SK-N-SH (cell line): ENCODE measurements around the gene C2CD4D. TPM values are rescaled to one million over a fixed set of nuclear protein-coding genes. Genes with fewer than 3 reads are reported as not detected.

ENCODE experiments used
- CTCF ChIA-PET: fragments of 300-600, 350-600 bp; formaldehyde crosslinking; extraction: SDS; loops from one replicate; lab custom pipeline; 2021; lab: Yijun Ruan, JAX
- POLR2A ChIA-PET: fragments of 350-600 bp; sonication (Branson Sonifier 250); formaldehyde crosslinking; extraction: SDS; loops from one replicate; lab custom pipeline; 2020; ENCODE audit warnings: antibody characterized with exemption, inconsistent platforms; lab: Yijun Ruan, JAX
- DNase-seq: peaks from one replicate; pipeline ENCODE4 v3.0.0; 2012
- H2AFZ ChIP-seq: fragments of 200-600 bp; sonication (generic); 2 replicates; pipeline ENCODE4 v1.8.1; 2016; ENCODE audit warnings: antibody characterized with exemption, mild to moderate bottlenecking, low read depth
- H3F3A ChIP-seq: fragments of 200-600 bp; sonication (generic); replicated peaks from 2 replicates; pipeline ENCODE3; 2016; ENCODE audit warnings: antibody characterized with exemption, mild to moderate bottlenecking; ENCODE audit not compliant: insufficient read depth
- H3K27ac ChIP-seq, 2 experiments: fragments of 200-500 bp in 1 of 2; fragments of 200-600 bp in 1 of 2; sonication (Bioruptor generic) in 1 of 2; sonication (generic), shearing (Covaris generic) in 1 of 2; 2 replicates each; pipeline versions ENCODE4 v1.5.1 to v1.6.1; 2014 to 2016; ENCODE audit warnings: low read depth in 2 of 2, inconsistent platforms in 1 of 2, low read length in 1 of 2, mild to moderate bottlenecking in 1 of 2, mixed read lengths in 1 of 2
- H3K27me3 ChIP-seq: fragments of 200-600 bp; sonication (generic), shearing (Covaris generic); 2 replicates; pipeline ENCODE4 v1.6.1; 2016; ENCODE audit warnings: mixed run types; ENCODE audit not compliant: insufficient read depth
- H3K36me3 ChIP-seq, 2 experiments: fragments of 200-500 bp in 1 of 2; fragments of 200-600 bp in 1 of 2; sonication (Bioruptor generic) in 1 of 2; sonication (generic) in 1 of 2; replicated peaks in 1 of 2; 2 replicates each; pipeline versions ENCODE3 to v1.5.1; 2014 to 2016; ENCODE audit warnings: low read length in 1 of 2, mild to moderate bottlenecking in 1 of 2; ENCODE audit not compliant: insufficient read depth in 2 of 2, control insufficient read depth in 1 of 2
- H3K4me1 ChIP-seq, 2 experiments: fragments of 200-500 bp in 1 of 2; fragments of 200-600 bp in 1 of 2; sonication (Bioruptor generic) in 1 of 2; sonication (generic), shearing (Covaris generic) in 1 of 2; 2 replicates each; pipeline versions ENCODE4 v1.5.1 to v1.6.1; 2014 to 2016; ENCODE audit warnings: low read depth in 1 of 2, low read length in 1 of 2, mixed run types in 1 of 2; ENCODE audit not compliant: insufficient read depth in 2 of 2, control insufficient read depth in 1 of 2
- H3K4me2 ChIP-seq: fragments of 200-600 bp; sonication (generic), shearing (Covaris generic); 2 replicates; pipeline ENCODE4 v1.6.1; 2017; ENCODE audit warnings: mixed run types
- H3K4me3 ChIP-seq, 2 experiments: fragments of 200-500 bp in 1 of 2; fragments of 200-600 bp in 1 of 2; sonication (Bioruptor generic) in 1 of 2; sonication (generic), shearing (Covaris generic) in 1 of 2; 2 replicates each; pipeline versions ENCODE4 v1.5.1 to v1.8.1; 2014 to 2016; ENCODE audit warnings: low read depth in 2 of 2, inconsistent platforms in 1 of 2, low read length in 1 of 2, mild to moderate bottlenecking in 1 of 2, mixed read lengths in 1 of 2, moderate library complexity in 1 of 2
- H3K79me2 ChIP-seq: fragments of 200-600 bp; sonication (generic); 2 replicates; pipeline ENCODE4 v1.8.1; 2017; ENCODE audit warnings: mild to moderate bottlenecking; ENCODE audit not compliant: insufficient read depth
- H3K9ac ChIP-seq: fragments of 200-600 bp; sonication (generic); 2 replicates; pipeline ENCODE4 v1.6.1; 2017; ENCODE audit warnings: mixed run types
- H3K9me2 ChIP-seq: fragments of 200-600 bp; sonication (generic); 2 replicates; pipeline ENCODE4 v1.6.1; 2017; ENCODE audit warnings: mixed run types
- H3K9me3 ChIP-seq: fragments of 200-600 bp; sonication (generic); 2 replicates; pipeline ENCODE4 v1.6.1; 2017; ENCODE audit warnings: mixed run types, mild to moderate bottlenecking, moderate library complexity
- H4K20me1 ChIP-seq: fragments of 200-600 bp; sonication (generic); 2 replicates; pipeline ENCODE4 v1.6.1; 2017; ENCODE audit warnings: mild to moderate bottlenecking, mixed run types; ENCODE audit not compliant: insufficient read depth
- CHD2 ChIP-seq: fragments of 150-350 bp; IDR thresholded peaks from 2 replicates; pipeline ENCODE4 v1.6.1; 2018; ENCODE audit warnings: low read length; ENCODE audit not compliant: partially characterized antibody
- CTCF ChIP-seq: fragments of 200-600 bp; sonication (generic); IDR thresholded peaks from 2 replicates; pipeline ENCODE4 v1.6.1; 2017; ENCODE audit warnings: antibody characterized with exemption, mild to moderate bottlenecking, moderate library complexity
- ELF1 ChIP-seq: IDR thresholded peaks from 2 replicates; pipeline ENCODE4 v1.4.0; 2012
- EP300 ChIP-seq, 2 experiments: IDR thresholded peaks; 2 replicates each; pipeline versions ENCODE4 v1.4.0 to v1.6.1; 2012; ENCODE audit warnings: borderline replicate concordance in 1 of 2, low read depth in 1 of 2, low read length in 1 of 2
- FOSL2 ChIP-seq: IDR thresholded peaks from 2 replicates; pipeline ENCODE4 v1.4.0; 2012; ENCODE audit warnings: low read depth, mild to moderate bottlenecking, moderate library complexity, borderline replicate concordance
- IRF3 ChIP-seq: fragments of 150-350 bp; IDR thresholded peaks from 2 replicates; pipeline ENCODE4 v1.6.1; 2016; ENCODE audit warnings: mild to moderate bottlenecking, low read depth, low read length
- MAX ChIP-seq: IDR thresholded peaks from 2 replicates; pipeline ENCODE4 v1.4.0; 2012; ENCODE audit warnings: low read depth
- MXI1 ChIP-seq: IDR thresholded peaks from 2 replicates; pipeline ENCODE4 v1.6.1; 2012; ENCODE audit warnings: mild to moderate bottlenecking, low read depth, low read length, improper control_type of control experiment
- NFIC ChIP-seq: IDR thresholded peaks from 2 replicates; pipeline ENCODE4 v1.4.0; 2012; ENCODE audit warnings: borderline replicate concordance
- RAD21 ChIP-seq: IDR thresholded peaks from 2 replicates; pipeline ENCODE4 v1.6.1; 2012; ENCODE audit warnings: mild to moderate bottlenecking, low read length
- REST ChIP-seq: IDR thresholded peaks from 2 replicates; pipeline ENCODE4 v1.6.1; 2012; ENCODE audit warnings: mild to moderate bottlenecking, low read depth, low read length, moderate library complexity
- RXRA ChIP-seq: IDR thresholded peaks from 2 replicates; pipeline ENCODE4 v1.4.0; 2012; ENCODE audit warnings: low read depth, mild to moderate bottlenecking, borderline replicate concordance
- SMC3 ChIP-seq: IDR thresholded peaks from 2 replicates; pipeline ENCODE4 v1.6.1; 2012; ENCODE audit warnings: low read depth, low read length, improper control_type of control experiment
- TEAD4 ChIP-seq: IDR thresholded peaks from 2 replicates; pipeline ENCODE4 v1.4.0; 2012; ENCODE audit warnings: mild to moderate bottlenecking, borderline replicate concordance; ENCODE audit not compliant: insufficient read depth
- YY1 ChIP-seq: IDR thresholded peaks from 2 replicates; pipeline ENCODE4 v1.4.0; 2012; ENCODE audit warnings: low read depth, mild to moderate bottlenecking
- WGBS: methylation state at CpG from one replicate; pipeline ENCODE4 v1.1.6; 2017; ENCODE audit warnings: low lambda C conversion rate; 5-methylcytosine and 5-hydroxymethylcytosine counted together
- polyA plus RNA-seq, 3 experiments: library from polyadenylated mRNA; depleted of rRNA; stranded (reverse); fragments of >200 nt; gene quantifications; 2 replicates each; pipeline ENCODE4 v1.2.3, GENCODE V29; 2012

The C2CD4D gene
- polyA plus RNA-seq, 1 of the 3 experiments (the other 2 are of a cell fraction) = not detected

GRCh38 chr1:151825751-151826660 is 13.6 kb downstream of the C2CD4D start:
- H3F3A ChIP-seq = no peaks in the 10 kb centered on the region
- DNase-seq = no peak
- peaks cover 0 to 58% of the 10 kb centered on the region in 2 experiments; a peak in 1 of 4 replicates for H3K4me1 ChIP-seq
- no peak overlapping the region for H3K4me2 ChIP-seq
- no peak overlapping the region for H3K9ac ChIP-seq
- H3K27ac ChIP-seq = no peak overlapping the region
- no peak for TF ChIP-seq RAD21
- TF ChIP-seq REST = no peak
- no peak for TF ChIP-seq NFIC
- no peak for TF ChIP-seq MXI1
- H3K36me3 ChIP-seq = no peaks in the 10 kb centered on the region
- 74% methylated on average over 16 of the region's 21 CpGs for WGBS
- H3K27me3 ChIP-seq = no peaks in the 10 kb centered on the region; the same call in 1 of the 2 replicates
- H3K4me3 ChIP-seq = no peak overlapping the region
- ChIA-PET CTCF (interaction anchor here (7.8 kb wide), 1 partner anchor 10 kb away, joined by 46 read pairs; no protein-coding TSS in a partner anchor), POLR2A (interaction anchor here (1.1 kb wide), 1 partner anchor 37 kb away, joined by 3 read pairs; no protein-coding TSS in a partner anchor)
- H3K9me2 ChIP-seq = no peaks in the 10 kb centered on the region
- H4K20me1 ChIP-seq = no peaks in the 10 kb centered on the region
- H3K79me2 ChIP-seq = no peaks in the 10 kb centered on the region
- no peak overlapping the region for H2AFZ ChIP-seq
- H3K9me3 ChIP-seq = no peaks in the 10 kb centered on the region

GRCh38 chr1:151825204-151825603 is 14.4 kb downstream of the C2CD4D start:
- TF ChIP-seq CTCF (no peak), RXRA (no peak), RAD21 (no peak), MAX (no peak), ELF1 (no peak), IRF3 (no peak), CHD2 (no peak), SMC3 (no peak), EP300 (IDR thresholded peaks at IDR 0.05; ENCODE audit: borderline replicate concordance in 1 of 2, low read depth in 1 of 2, low read length in 1 of 2) (no peak), YY1 (no peak), TEAD4 (no peak), FOSL2 (no peak)
- 69% methylated on average over 7 of the region's 9 CpGs for WGBS
- Histone ChIP-seq H3K9me3 (no peaks in the 10 kb centered on the region), H4K20me1 (no peaks in the 10 kb centered on the region), H3K9ac (no peak overlapping the region), H3K4me2 (no peak overlapping the region), H3K79me2 (no peaks in the 10 kb centered on the region), H3K36me3 (no peaks in the 10 kb centered on the region), H3K27me3 (no peaks in the 10 kb centered on the region; the same call in 1 of the 2 replicates), H3K4me1 (peaks cover 0 to 61% of the 10 kb centered on the region in 2 experiments; a peak in 2 of 4 replicates), H3K27ac (no peak overlapping the region), H3K9me2 (no peaks in the 10 kb centered on the region), H2AFZ (no peak overlapping the region), H3F3A (no peaks in the 10 kb centered on the region), H3K4me3 (no peak overlapping the region)
- CTCF ChIA-PET = interaction anchor here (2.0 to 7.8 kb wide), 2 partner anchors 11 to 91 kb away, joined by 8 to 46 read pairs; no protein-coding TSS in a partner anchor
- no peak for DNase-seq
- POLR2A ChIA-PET = no interaction called here
